NCI-H2171 (cell line): Measurements from ENCODE around the gene GTSE1.

Experiments
- DNase-seq: peaks from one replicate; lab custom pipeline; 2025; lab: John Stamatoyannopoulos, UW

Gene GTSE1

DNA sequence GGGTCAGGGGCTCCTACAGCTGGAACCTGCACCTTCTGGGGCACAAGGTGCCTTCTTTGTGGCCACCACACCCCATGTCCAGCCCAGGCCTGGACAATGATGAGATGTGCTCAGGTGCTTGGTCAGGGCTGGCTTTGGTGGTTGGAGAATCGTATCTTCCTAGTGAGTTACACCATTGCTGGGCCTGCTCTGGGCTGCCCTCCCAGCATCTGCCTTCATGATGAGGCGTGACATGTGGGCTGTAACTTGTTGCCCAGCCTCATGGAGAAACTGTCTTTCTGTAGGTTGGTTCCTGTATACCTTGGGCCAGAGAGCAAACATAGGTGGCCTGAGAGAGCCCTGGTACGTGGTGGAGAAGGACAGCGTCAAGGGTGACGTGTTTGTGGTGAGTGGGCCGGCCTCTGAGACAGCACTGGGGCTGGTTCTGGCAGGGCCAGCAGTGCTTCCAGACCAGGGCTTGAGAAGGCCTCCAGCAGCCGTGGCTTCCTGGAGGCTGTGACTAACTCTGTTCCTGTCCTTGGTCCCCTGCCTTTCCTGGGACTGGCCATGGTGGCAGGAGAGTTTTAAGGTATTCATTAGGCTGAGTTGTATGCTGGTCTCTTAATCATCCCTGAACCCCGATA lies 56.9 kb downstream of the GTSE1 start:
- no peak for DNase-seq

DNA sequence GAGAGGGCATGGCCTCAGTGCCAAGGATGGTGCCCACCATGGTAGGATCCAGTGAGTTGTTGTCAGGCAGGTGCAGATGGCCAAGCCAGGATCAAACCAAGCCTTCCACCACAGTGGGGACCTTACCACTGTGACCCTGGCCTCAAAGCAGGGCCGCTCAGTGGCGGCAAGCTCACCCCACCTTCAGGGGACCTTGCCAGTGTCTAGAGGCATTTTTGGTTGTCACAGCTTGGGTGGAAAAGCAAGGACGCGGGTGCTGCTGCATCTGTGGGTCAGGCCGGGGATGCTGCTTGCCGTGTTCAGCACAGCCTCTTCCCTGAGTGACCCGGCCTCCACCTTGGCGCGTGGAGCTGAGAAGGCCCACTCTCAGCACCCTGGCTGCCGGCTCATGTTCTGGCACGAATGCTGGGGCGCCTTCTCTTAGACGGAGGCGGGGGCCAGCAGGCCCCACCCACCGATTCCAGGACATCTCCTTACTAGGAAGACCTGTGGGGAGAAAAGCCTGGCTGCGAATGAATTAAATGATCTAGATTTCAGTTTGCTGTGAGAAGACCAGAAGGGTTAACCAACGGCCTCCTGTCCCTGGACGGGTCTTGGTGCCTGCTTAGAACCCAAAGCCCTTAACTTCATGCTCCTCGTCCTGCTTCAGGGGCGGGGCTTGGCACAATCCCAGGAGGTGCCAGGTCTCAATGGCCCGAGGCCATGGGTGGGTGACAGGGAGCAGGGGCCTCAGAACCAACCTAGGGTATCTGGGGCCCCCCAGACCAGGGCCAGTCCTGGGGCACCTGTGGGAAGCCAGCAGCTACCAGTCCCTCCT lies 57.7 kb downstream of the GTSE1 start:
- no peak for DNase-seq

GRCh38 chr22:46354993-46355305 lies 58.3 kb downstream of the GTSE1 start:
- no peak for DNase-seq

DNA sequence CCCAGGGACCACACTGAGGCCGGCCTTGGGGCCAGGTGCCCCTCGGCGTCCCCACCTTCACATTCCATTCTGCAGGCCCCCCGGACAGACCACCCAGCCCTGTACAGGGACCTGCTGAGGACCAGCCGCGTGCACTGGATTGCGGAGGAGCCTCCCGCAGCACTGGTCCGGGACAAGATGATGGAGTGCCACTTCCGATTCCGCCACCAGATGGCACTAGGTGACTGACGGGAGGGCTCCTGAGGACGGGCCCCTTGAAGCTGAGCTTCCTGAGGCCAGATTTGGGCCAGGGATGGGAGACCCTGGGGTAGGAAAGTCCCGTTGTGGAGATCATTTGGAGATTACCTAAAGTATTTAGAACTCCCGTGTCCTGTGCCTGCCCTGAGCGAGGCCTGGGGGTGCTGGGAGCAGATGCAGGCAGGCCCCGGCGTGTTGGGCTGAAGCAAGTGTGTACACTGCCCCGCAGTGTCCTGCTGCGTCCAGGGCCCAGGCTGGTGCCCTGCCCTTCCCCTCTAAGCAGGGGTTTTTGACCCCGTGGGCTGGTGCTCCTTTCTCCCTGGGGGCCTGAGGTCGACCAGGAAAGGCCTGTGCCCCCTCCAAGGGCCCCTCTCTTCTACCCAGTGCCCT lies 58.8 kb downstream of the GTSE1 start:
- DNase-seq, result peak; percentile 39

DNA sequence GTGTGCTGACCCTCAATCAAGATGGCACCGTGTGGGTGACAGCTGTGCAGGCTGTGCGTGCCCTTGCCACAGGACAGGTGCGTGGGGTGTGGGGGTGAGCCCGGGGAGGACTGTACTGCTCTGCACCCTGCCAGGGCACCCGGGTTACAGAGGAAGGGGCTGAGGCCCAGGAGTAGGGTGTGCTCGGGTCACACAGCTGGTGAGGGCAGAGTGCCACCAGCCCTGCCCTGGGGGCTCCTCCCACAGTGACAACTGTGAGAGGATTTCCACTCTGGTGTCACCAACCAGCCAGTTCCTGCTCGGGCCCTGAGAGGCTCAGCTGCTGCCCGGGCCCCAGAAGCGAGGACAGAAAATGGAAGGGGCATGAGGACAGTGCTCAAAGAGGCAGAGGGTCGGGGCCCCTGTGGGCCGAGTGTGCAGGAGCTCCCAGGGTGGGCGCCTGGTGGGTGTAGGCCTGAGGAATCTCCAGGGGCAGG lies 59.4 kb downstream of the GTSE1 start:
- no peak for DNase-seq

DNA sequence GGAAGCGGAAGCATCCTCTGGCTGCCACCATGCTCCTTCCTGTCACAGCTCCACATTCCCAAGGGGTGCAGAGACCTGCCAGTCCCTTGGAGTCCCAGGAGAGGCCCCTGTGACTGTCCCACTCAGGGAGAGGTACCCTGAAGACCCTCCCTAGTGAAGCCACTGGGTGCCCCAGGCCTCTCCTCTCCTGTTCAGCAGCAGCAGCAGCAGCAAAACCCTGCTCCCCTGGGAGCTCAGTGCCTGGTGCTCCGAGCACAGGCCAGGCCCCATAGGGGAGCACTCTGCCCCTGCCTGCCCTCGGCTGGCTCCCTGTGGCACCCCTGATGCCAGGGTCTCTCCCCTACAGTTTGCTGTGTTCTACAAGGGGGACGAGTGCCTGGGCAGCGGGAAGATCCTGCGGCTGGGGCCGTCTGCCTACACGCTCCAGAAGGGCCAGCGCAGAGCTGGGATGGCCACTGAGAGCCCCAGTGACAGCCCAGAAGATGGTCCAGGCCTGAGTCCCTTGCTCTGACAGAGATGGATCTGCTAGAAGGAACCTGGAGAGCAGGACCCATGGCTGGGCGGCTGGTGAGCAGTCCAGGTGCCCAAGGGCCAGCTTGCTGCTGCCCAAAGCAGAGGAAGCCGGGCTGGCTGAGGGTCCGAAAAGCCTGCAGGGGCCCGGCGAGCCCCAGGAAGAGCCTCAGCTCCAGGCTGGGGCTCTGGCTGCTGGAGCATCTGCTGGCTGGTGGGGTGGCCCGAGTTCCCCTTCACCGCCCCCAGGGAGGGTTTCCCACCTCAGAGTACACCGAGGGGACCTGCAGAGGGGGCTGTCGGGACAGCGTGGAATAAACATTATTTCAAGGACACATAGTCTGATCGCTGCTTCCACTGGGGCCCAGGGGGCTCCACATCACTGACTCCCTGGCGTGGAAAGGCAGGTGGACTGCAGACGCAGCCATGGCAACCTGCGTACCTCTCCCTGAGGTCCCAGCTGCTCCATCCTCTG lies 60.1 kb downstream of the GTSE1 start:
- no peak for DNase-seq

- no peak for DNase-seq
These were observed 61.2 kb downstream of the GTSE1 start for GRCh38 chr22:46357711-46358520.

- DNase-seq, result no peak
These were observed 62.1 kb downstream of the GTSE1 start for GRCh38 chr22:46358766-46359165.

- DNase-seq, result no peak
These were observed 62.7 kb downstream of the GTSE1 start for GRCh38 chr22:46359362-46359761.

- DNase-seq, result no peak
These were observed 63.4 kb downstream of the GTSE1 start for GRCh38 chr22:46360097-46360496.

DNA sequence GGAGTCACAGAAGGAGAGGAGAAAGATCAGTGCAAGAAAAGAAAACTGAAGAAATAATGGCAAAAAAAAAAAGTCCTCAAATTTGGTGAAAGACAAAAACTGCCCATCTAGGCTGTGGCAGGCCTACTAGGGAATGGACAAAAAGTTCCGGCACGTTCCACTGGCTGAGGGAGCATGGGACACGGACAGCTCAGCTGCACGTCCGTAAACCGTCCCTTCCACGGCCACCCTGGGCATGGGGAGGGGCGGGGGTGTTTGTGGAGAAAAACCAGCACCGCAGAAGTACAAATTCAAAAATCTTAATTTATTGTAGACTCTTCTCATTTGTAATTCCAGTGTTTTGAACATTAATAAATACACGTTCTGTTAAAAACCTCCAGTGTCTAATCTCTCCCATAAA lies 64.2 kb downstream of the GTSE1 start:
- no peak for DNase-seq

GRCh38 chr22:46361826-46362202 lies 65.1 kb downstream of the GTSE1 start:
- DNase-seq, result no peak

- no peak for DNase-seq
These were observed 65.7 kb downstream of the GTSE1 start for GRCh38 chr22:46362203-46362933.

GRCh38 chr22:46362934-46363515 lies 66.4 kb downstream of the GTSE1 start:
- DNase-seq, result no peak

DNA sequence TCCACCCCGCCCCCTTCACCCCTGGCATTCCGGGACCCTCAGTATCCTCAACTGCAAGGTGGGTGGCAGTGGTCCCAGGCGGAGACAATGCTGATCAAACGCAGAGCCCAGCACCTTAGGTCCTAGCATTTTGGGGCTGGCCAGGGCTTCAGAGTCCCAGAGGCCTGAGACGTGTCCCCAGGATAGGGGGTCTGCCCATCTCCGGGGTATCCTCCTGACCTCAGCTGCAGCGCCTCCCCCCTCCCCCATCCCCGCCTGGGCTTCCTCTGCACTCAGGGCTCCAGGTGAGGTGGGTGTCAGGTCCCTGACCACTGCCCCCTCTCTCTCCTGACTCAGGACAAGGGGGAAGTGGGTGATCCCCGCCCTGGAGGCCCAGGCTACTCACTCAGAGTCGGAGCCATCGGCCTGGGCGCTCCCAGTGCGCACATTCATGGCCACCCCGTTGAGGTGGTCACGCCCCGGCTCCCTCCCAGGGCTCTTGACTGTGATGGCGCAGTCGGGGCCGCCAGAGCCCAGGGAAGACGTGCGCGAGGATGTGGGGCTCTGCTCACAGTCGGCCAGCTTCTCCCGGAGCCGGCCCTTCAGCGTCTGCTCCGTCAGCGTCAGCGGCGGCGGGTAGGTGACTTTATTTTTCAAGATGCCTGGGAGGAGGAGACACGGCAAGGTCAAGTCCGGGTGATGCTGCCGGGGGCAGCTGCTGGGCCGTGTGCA lies 67.1 kb downstream of the GTSE1 start:
- no peak for DNase-seq

DNA sequence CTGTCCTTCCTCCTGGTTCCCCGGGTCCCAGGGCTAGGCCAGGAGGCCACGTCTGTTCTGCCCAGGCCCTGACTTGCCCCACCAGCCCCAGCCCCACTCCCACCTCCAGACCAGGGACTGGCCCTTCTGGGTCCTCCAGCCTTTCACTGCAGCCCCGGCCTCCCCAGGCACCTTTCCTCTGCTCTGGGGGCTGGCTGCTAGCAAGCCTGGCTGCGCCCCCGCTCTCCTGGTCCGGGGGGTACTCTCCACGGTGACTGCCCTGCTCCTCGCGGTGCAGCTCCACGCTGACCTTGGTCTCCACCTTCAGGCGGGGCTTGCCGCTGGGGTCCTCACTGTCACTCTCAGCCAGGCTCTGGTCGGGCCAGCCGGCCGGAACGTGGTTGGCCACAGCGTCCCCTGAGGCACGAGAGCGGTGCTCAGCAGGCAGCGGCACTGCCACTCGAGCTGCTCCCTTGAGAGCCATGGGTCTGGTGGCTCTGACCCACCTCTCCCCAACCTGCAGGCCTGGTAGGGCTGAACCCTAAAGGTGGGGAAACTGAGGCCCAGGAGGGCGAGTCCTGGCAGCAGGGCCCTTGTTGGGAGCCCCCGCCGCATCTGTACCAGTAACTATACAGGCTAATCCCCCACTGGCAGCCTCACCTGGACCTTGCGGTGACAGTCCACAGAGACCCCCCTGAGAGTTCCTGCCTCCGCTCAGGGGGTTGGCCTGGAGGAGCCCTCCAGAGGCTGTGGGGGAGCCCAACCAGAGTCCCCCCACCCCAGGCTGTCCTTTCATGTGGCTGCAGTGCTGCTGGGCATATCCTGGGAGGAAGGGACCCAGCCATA lies 67.9 kb downstream of the GTSE1 start:
- no peak for DNase-seq

- no peak for DNase-seq
These were observed 68.5 kb downstream of the GTSE1 start for GRCh38 chr22:46365166-46365624.

DNA sequence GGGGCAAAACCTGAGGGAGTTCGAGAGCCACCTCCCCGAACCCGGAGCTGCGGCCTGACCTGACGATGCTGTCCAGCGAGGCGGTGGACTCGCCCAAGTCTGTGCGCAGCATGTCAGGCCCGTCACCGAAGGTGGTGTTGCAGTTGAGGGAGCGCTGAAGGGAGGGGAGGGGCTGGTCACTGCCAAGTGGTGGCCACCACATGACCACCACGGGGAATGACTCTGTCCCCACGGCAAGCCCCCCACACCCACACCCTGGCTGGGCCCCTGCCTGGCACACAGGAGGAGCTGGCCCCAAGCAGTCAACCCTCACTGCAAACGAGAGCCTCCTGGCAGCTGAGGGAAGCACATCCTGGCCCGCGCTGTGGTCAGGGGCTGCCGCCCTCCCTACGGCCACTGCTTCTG lies 69.7 kb downstream of the GTSE1 start:
- no peak for DNase-seq
